Panc1 (cell line): ENCODE measurements around the gene FAR2. TPM values are rescaled to one million over a fixed set of nuclear protein-coding genes. Genes with fewer than 3 reads are reported as not detected.

Source experiments
- ATAC-seq: fragments of 200-7000 bp; cut with Tn5 transposase; 2 replicates; pipeline ENCODE4 v1.9.1; 2020; ENCODE audit warnings: mild to moderate bottlenecking, moderate library complexity
- BruUV-seq: library from RNA; stranded (reverse); fragments of 400-500 nt; replicated peaks from 2 replicates; lab custom pipeline; 2021; lab: Mats Ljungman, UMichigan
- CTCF ChIA-PET: fragments of 300-600 bp; sonication (Branson Sonifier 250); formaldehyde crosslinking; loops from one replicate; lab custom pipeline; 2022; ENCODE audit warnings: antibody characterized with exemption; lab: Charles Lee
- POLR2A ChIA-PET: fragments of 300-600 bp; sonication (Branson Sonifier 250); formaldehyde crosslinking; loops from one replicate; lab custom pipeline; 2022; ENCODE audit warnings: antibody characterized with exemption; lab: Charles Lee
- DNase-seq: peaks from one replicate; pipeline ENCODE4 v3.0.0-alpha.2; 2010; ENCODE audit warnings: low read depth, low spot score
- H3K27ac ChIP-seq: 2 replicates; pipeline ENCODE4 v1.5.1; 2011; ENCODE audit warnings: mild to moderate bottlenecking, low read length, inconsistent platforms
- H3K27me3 ChIP-seq: fragments of 200-500 bp; sonication (Bioruptor generic); 2 replicates; pipeline ENCODE4 v1.6.0; 2014; ENCODE audit warnings: low read length, inconsistent platforms; ENCODE audit not compliant: control insufficient read depth, insufficient read depth
- H3K36me3 ChIP-seq: fragments of 200-500 bp; sonication (Bioruptor generic); 2 replicates; pipeline ENCODE4 v1.5.1; 2014; ENCODE audit warnings: inconsistent platforms, mild to moderate bottlenecking, low read length, moderate library complexity; ENCODE audit not compliant: control insufficient read depth, insufficient read depth
- H3K4me1 ChIP-seq: 2 replicates; pipeline ENCODE4 v1.5.1; 2011; ENCODE audit warnings: inconsistent platforms, mild to moderate bottlenecking, low read length, moderate library complexity; ENCODE audit not compliant: control insufficient read depth, insufficient read depth
- H3K4me3 ChIP-seq, 2 experiments: 2 replicates each; pipeline ENCODE4 v1.5.1; 2011 to 2012; ENCODE audit warnings: low read depth in 2 of 2, low read length in 2 of 2, mild to moderate bottlenecking in 2 of 2, inconsistent platforms in 1 of 2, moderate library complexity in 1 of 2
- H3K9me3 ChIP-seq: fragments of 200-500 bp; sonication (Bioruptor generic); 2 replicates; pipeline ENCODE4 v1.5.1; 2014; ENCODE audit warnings: low read depth, mild to moderate bottlenecking, inconsistent platforms, low read length, moderate library complexity; ENCODE audit not compliant: control insufficient read depth, insufficient read depth
- POLR2AphosphoS5 ChIP-seq: IDR thresholded peaks from 2 replicates; pipeline ENCODE4 v1.6.1; 2012; ENCODE audit warnings: mild to moderate bottlenecking, low read depth, low read length, moderate library complexity
- SIN3A ChIP-seq: IDR thresholded peaks from 2 replicates; pipeline ENCODE4 v1.6.1; 2012; ENCODE audit warnings: low read depth, mild to moderate bottlenecking, low read length, moderate library complexity, borderline replicate concordance; ENCODE audit not compliant: insufficient read depth
- TCF7L2 ChIP-seq: IDR thresholded peaks from 2 replicates; pipeline ENCODE4 v1.6.1; 2011; ENCODE audit warnings: mild to moderate bottlenecking, low read depth, low read length, inconsistent platforms
- in situ Hi-C: cut with HindIII; loops from 2 replicates; pipeline ENCODE4 v1.10.0; 2016; ENCODE audit warnings: low sequenced_read_pairs, low pct_unique_long_range_greater_than_20kb
- intact Hi-C: fragments of 100-400 bp; cut with micrococcal nuclease; formaldehyde crosslinking; loops from one replicate; pipeline ENCODE4 v1.10.0; 2022; ENCODE audit not compliant: unreplicated experiment
- total RNA-seq: library from RNA; stranded (reverse); gene quantifications from one replicate; pipeline ENCODE4 v1.2.1, GENCODE V29; 2021; ENCODE audit not compliant: unreplicated experiment
- TF ChIP-seq, protein P1 (sequence below): fragments of 450-650 bp; IDR thresholded peaks from 2 replicates; pipeline ENCODE4 v1.5.1; 2017; ENCODE audit warnings: mild to moderate bottlenecking
- TF ChIP-seq, protein P2 (sequence below), 2 experiments: IDR thresholded peaks; 2 replicates each; pipeline ENCODE4 v1.6.1; 2011 to 2012; ENCODE audit warnings: low read depth in 2 of 2, control low read depth in 1 of 2, low read length in 1 of 2, mild to moderate bottlenecking in 1 of 2, moderate library complexity in 1 of 2; ENCODE audit not compliant: insufficient read depth in 1 of 2

The FAR2 gene
- total RNA-seq, 1 experiment from 2014 or later, result 6.2 TPM

DNA sequence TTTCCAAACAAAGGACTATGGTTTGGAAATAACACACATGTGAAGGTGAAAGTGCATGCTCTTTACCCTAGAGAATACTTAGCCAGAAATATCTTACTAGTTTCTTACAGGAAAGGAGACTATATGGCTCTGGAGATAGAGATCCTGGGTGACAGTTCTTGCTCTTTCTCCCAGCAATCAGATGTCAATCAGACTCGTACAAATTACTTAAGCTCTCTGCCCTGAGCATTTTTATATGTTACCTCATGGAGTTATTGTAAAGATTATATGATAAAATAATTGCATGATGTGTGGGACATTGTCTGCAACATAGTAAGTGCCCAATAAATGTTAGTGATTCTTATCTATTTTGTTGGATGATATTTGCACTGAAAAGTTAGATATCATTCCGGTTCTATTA, 76.8 kb downstream of the FAR2 start:
- no peak for ATAC-seq
- TF ChIP-seq SIN3A (no peak), TCF7L2 (no peak), POLR2AphosphoS5 (no peak)
- TF ChIP-seq, protein P1, sequence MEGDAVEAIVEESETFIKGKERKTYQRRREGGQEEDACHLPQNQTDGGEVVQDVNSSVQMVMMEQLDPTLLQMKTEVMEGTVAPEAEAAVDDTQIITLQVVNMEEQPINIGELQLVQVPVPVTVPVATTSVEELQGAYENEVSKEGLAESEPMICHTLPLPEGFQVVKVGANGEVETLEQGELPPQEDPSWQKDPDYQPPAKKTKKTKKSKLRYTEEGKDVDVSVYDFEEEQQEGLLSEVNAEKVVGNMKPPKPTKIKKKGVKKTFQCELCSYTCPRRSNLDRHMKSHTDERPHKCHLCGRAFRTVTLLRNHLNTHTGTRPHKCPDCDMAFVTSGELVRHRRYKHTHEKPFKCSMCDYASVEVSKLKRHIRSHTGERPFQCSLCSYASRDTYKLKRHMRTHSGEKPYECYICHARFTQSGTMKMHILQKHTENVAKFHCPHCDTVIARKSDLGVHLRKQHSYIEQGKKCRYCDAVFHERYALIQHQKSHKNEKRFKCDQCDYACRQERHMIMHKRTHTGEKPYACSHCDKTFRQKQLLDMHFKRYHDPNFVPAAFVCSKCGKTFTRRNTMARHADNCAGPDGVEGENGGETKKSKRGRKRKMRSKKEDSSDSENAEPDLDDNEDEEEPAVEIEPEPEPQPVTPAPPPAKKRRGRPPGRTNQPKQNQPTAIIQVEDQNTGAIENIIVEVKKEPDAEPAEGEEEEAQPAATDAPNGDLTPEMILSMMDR, result no peak
- TF ChIP-seq, protein P2, sequence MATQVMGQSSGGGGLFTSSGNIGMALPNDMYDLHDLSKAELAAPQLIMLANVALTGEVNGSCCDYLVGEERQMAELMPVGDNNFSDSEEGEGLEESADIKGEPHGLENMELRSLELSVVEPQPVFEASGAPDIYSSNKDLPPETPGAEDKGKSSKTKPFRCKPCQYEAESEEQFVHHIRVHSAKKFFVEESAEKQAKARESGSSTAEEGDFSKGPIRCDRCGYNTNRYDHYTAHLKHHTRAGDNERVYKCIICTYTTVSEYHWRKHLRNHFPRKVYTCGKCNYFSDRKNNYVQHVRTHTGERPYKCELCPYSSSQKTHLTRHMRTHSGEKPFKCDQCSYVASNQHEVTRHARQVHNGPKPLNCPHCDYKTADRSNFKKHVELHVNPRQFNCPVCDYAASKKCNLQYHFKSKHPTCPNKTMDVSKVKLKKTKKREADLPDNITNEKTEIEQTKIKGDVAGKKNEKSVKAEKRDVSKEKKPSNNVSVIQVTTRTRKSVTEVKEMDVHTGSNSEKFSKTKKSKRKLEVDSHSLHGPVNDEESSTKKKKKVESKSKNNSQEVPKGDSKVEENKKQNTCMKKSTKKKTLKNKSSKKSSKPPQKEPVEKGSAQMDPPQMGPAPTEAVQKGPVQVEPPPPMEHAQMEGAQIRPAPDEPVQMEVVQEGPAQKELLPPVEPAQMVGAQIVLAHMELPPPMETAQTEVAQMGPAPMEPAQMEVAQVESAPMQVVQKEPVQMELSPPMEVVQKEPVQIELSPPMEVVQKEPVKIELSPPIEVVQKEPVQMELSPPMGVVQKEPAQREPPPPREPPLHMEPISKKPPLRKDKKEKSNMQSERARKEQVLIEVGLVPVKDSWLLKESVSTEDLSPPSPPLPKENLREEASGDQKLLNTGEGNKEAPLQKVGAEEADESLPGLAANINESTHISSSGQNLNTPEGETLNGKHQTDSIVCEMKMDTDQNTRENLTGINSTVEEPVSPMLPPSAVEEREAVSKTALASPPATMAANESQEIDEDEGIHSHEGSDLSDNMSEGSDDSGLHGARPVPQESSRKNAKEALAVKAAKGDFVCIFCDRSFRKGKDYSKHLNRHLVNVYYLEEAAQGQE (IDR thresholded peaks at IDR 0.05; ENCODE audit: insufficient read depth in 1 of 2, low read depth in 2 of 2, low read length in 1 of 2), result no peak
- CTCF ChIA-PET, result no interaction called here
- no TSS peak for BruUV-seq
- H3K4me3 ChIP-seq, result no peak overlapping the region
- no peaks in the 10 kb centered on the region for H3K9me3 ChIP-seq
- DNase-seq, result no peak
- intact Hi-C loops (no loop called here), in situ Hi-C loops (no loop called here)
- no peak overlapping the region for H3K27ac ChIP-seq
- H3K4me1 ChIP-seq, result no peaks in the 10 kb centered on the region
- H3K27me3 ChIP-seq, result no peaks in the 10 kb centered on the region
- POLR2A ChIA-PET, result no interaction called here
- no peaks in the 10 kb centered on the region for H3K36me3 ChIP-seq

DNA sequence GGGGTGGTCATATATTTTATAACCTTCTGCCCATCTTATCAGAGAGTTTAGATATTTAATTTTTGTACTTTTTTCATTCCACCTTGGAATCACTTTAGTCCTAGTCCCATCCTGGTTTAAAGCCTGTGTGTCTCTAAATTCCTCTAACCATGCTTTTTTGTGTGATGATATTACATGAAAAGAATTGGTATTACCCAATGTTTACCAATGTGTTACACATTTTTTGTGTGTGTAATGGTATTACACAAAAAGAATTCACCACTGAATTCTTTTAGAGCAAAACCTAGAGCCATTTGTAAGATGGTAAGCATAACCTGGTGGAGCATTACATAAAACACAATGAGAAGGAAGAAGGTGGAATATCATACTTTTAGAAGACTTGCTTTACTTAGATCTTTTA, 77.5 kb downstream of the FAR2 start:
- in situ Hi-C loops, result no loop called here
- POLR2A ChIA-PET, result no interaction called here
- no TSS peak for BruUV-seq
- no peaks in the 10 kb centered on the region for H3K27me3 ChIP-seq
- no peak overlapping the region for H3K4me3 ChIP-seq
- H3K36me3 ChIP-seq, result no peaks in the 10 kb centered on the region
- no peak for ATAC-seq
- H3K9me3 ChIP-seq, result no peaks in the 10 kb centered on the region
- no peak overlapping the region for H3K27ac ChIP-seq
- DNase-seq, result no peak
- H3K4me1 ChIP-seq, result no peaks in the 10 kb centered on the region
- CTCF ChIA-PET, result no interaction called here
- no peak for TF ChIP-seq SIN3A
- intact Hi-C loops, result no loop called here

DNA sequence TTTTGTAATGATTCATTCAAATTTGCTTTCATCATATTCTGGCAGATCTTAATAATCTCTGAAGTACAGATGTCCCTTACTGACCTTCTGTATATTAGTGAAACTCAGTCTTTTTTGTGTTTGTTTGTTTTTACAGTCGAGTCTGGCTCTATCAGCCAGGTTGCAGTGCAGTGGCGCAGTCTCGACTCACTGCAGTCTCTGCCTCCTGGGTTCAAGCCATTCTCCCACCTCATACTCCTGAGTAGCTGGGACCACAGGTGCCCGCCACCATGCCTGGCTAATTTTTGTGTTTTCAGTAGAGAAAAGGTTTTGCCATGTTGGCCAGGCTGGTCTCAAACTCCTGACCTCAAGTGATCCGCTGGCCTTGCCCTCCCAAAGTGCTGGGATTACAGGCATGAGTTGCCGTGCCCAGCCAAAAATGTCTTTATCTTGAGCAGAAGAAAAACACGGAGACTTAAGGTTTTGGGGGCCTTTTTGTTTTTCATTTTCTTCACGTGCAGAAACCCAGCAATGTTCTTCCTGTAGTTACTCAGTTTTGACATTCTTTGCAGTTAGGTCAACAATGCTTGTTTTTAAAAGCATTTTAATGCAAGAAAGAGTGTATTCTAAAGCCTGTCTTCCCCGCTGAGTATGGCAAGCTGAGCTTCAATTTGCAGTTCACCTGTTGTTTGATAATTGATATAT, 79.5 kb downstream of the FAR2 start:
- no peak for ATAC-seq
- intact Hi-C loops, result no loop called here
- TF ChIP-seq, protein P2 (IDR thresholded peaks at IDR 0.05; ENCODE audit: insufficient read depth in 1 of 2, low read depth in 2 of 2, low read length in 1 of 2), result no peak
- TF ChIP-seq TCF7L2 (no peak), POLR2AphosphoS5 (no peak), SIN3A (no peak)
- TF ChIP-seq, protein P1, result no peak

More for the DNA sequence above, 79.5 kb downstream of the FAR2 start:
- H3K4me3 ChIP-seq, result no peak overlapping the region
- DNase-seq, result no peak
- no peaks in the 10 kb centered on the region for H3K9me3 ChIP-seq
- ChIA-PET POLR2A (no interaction called here), CTCF (no interaction called here)
- no TSS peak for BruUV-seq
- in situ Hi-C loops, result no loop called here
- H3K27me3 ChIP-seq, result no peaks in the 10 kb centered on the region
- no peak overlapping the region for H3K27ac ChIP-seq
- no peaks in the 10 kb centered on the region for H3K36me3 ChIP-seq
- H3K4me1 ChIP-seq, result no peaks in the 10 kb centered on the region
